ENCODE measurements around the gene GABARAP. TPM values are rescaled to one million over a fixed set of nuclear protein-coding genes. Genes with fewer than 3 reads are reported as not detected.

GABARAP gene
- total and polyA plus RNA-seq, 2 of the 13 experiments (the other 11 are each of a cell fraction or from before 2014, with no cell fraction given), result 161 to 310 TPM

- Histone ChIP-seq H4K20me1 (ENCODE audit: insufficient read depth, low read length) (no peaks in the 10 kb centered on the region), H3K36me3 (replicated peaks in 1 of 2; ENCODE audit: control insufficient read depth in 1 of 2, insufficient read depth in 2 of 2, low read length in 2 of 2) (peaks cover 8 to 9% of the 10 kb centered on the region in 2 experiments; a peak in 4 of 5 replicates), H3K27ac (ENCODE audit: extremely low read length, insufficient read depth, low read length) (peak overlapping the region; percentile 71), H3K4me1 (ENCODE audit: insufficient read depth, low read length) (peaks cover 38% of the 10 kb centered on the region), H3K4me3 (replicated peaks in 1 of 3; ENCODE audit: insufficient read depth in 1 of 3, low read depth in 2 of 3, low read length in 3 of 3) (peak overlapping the region; percentile 66 to 87 (median 85)), H3K79me2 (ENCODE audit: insufficient read depth, low read length) (no peaks in the 10 kb centered on the region), H3K9ac (ENCODE audit: insufficient read depth, low read depth, low read length) (peak overlapping the region; percentile 80), H3K4me2 (ENCODE audit: low read depth, low read length) (peak overlapping the region; percentile 95), H2AFZ (ENCODE audit: low read length) (no peak overlapping the region), H3K9me3 (ENCODE audit: low read length) (no peaks in the 10 kb centered on the region), H3K27me3 (ENCODE audit: control insufficient read depth in 1 of 2, insufficient read depth in 2 of 2, low read length in 2 of 2) (no peaks in the 10 kb centered on the region)
- in situ Hi-C loops (cut with HindIII; ENCODE audit: extremely low pct_ligation_motif_present, low pct_unique_long_range_greater_than_20kb) (loop anchor here (10.0 kb wide), 1 partner anchor 237 kb away; the partner anchor contains the start of gene SLC16A11), intact Hi-C loops (cut with micrococcal nuclease; ENCODE audit: unreplicated experiment) (loop anchor here (2.0 to 5.0 kb wide), 2 partner anchors 40 to 65 kb away; partner anchors contain the start of gene GABARAP)
- DNase-seq (ENCODE audit: low spot score) (no peak), FAIRE-seq (no peak), ATAC-seq (peak; percentile 22)
- CTCF ChIA-PET (ENCODE audit: low intra/inter-chr PET ratio, low total read pairs), result interaction anchor here (1.2 to 2.9 kb wide), 4 partner anchors 14 to 64 kb away, joined by 3 to 43 read pairs (median 10); no protein-coding TSS in a partner anchor
- WGBS (ENCODE audit: low lambda C conversion rate), result 0% methylated on average over 5 of the region's 43 CpGs
- POLR2A ChIA-PET, result interaction anchor here (0.8 to 3.9 kb wide), 23 partner anchors 10 to 275 kb away, joined by 3 to 35 read pairs (median 6); partner anchors contain the start of genes ACADVL, ASGR2, CTDNEP1 and DLG4
- BruUV-seq (replicated peaks), result TSS peak; percentile 72
- peak; percentile 22; the same call in 1 of the 2 replicates for TF ChIP-seq NAIF1 (CRISPR knock-in tag; IDR thresholded peaks at IDR 0.05; ENCODE audit: borderline replicate concordance)
- TF ChIP-seq NFAT5 (CRISPR knock-in tag; IDR thresholded peaks at IDR 0.05), result 0 out of 2 replicates have a peak, but pooled peaks have one; percentile 24
- TF ChIP-seq ZNF839 (CRISPR knock-in tag; IDR thresholded peaks at IDR 0.05; ENCODE audit: borderline replicate concordance), result no peak
- TF ChIP-seq NONO (IDR thresholded peaks at IDR 0.05), result no peak
- TF ChIP-seq NONO (CRISPR knock-in tag; conservative IDR thresholded peaks at IDR 0.05), result 0 out of 2 replicates have a peak, but pooled peaks have one; percentile 22
- no peak for TF ChIP-seq RFXANK (CRISPR knock-in tag; IDR thresholded peaks at IDR 0.05)
- peak; percentile 74; the same call in 1 of the 2 replicates for TF ChIP-seq RFXAP (CRISPR knock-in tag; IDR thresholded peaks at IDR 0.05; ENCODE audit: borderline replicate concordance)
- 0 out of 2 replicates have a peak, but pooled peaks have one; percentile 17 for TF ChIP-seq TFDP2 (CRISPR knock-in tag; IDR thresholded peaks at IDR 0.05)
- no peak for TF ChIP-seq ZNF546 (CRISPR knock-in tag; conservative IDR thresholded peaks at IDR 0.05)
- no peak for TF ChIP-seq TFAP4 (IDR thresholded peaks at IDR 0.05; ENCODE audit: borderline replicate concordance, low read depth)
- TF ChIP-seq XRCC5 (optimal IDR thresholded peaks at IDR 0.05; ENCODE audit: low read length), result peak; percentile 40
- peak; percentile 23; the same call in 1 of the 2 replicates for TF ChIP-seq MED1 (CRISPR knock-in tag; IDR thresholded peaks at IDR 0.05)
- no peak for TF ChIP-seq EED (CRISPR knock-in tag; IDR thresholded peaks at IDR 0.05)
- 0 out of 2 replicates have a peak, but pooled peaks have one; percentile 13 for TF ChIP-seq NCOA2 (CRISPR knock-in tag; IDR thresholded peaks at IDR 0.05)
- peak; percentile 84 for TF ChIP-seq ZNF777 (CRISPR knock-in tag; IDR thresholded peaks at IDR 0.05)
- TF ChIP-seq ZNF747 (CRISPR knock-in tag; IDR thresholded peaks at IDR 0.05; ENCODE audit: borderline replicate concordance), result no peak
Observed at GRCh38 chr17:7281953-7282751, 39.9 kb upstream of the GABARAP start.
